ENCODE data around the gene THG1L.

THG1L gene

DNA sequence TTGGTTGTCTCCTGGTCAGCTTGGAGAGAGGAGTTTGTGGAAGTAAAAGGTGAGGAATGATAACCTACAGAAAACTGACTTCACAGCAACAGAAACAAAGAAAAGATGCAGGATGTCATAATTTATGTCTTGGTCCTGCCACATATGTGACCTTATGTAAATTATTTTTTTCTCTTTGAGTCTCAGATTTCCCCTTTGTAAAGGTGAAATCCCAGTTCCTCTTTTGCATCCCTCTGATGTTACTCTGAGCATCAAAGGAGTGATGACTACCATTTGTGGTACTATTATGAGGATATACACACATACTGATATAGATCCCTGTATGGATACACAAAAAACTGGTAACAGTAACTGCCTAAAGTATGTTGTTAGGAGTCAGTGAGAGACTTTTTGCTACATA lies 1.4 kb upstream of the THG1L start:
- no peak for DNase-seq

DNA sequence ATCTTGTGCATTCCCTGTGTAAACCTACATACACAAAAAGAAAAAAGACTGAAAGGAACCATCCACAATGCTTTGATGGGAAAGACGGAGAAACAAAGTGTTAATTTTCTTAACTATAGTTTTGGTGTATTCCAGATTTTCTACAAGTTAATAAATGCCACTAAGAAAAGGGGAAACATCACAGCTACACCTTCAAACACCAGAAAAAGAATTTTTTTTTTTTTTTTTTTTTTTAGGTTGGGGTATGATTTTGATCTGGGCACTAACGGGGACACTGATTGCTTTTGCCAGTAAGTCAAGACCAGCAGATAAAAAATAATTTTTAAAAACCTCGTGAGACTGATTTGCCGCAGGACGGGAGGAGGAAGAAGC lies 334 bp upstream of the THG1L start:
- DNase-seq = no peak

DNA sequence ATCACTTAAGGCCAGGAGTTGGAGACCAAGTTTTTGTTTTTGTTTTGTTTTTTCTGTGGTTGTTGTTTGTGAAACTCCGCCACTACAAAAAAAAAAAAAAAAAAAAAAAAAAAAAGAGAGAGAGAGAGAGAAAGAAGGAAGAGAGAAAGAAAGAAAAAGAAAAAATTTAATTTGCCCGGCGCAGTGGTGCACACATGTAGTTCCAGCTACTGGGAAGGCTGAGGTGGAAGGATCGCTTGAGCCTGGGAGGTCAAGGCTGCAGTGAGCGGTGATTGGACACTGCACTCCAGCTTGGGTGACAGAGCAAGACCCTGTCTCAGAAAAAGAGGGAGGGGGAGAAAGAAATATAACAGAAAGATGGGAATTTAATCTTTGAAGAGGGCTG lies 902 bp downstream of the THG1L start:
- no peak for DNase-seq

DNA sequence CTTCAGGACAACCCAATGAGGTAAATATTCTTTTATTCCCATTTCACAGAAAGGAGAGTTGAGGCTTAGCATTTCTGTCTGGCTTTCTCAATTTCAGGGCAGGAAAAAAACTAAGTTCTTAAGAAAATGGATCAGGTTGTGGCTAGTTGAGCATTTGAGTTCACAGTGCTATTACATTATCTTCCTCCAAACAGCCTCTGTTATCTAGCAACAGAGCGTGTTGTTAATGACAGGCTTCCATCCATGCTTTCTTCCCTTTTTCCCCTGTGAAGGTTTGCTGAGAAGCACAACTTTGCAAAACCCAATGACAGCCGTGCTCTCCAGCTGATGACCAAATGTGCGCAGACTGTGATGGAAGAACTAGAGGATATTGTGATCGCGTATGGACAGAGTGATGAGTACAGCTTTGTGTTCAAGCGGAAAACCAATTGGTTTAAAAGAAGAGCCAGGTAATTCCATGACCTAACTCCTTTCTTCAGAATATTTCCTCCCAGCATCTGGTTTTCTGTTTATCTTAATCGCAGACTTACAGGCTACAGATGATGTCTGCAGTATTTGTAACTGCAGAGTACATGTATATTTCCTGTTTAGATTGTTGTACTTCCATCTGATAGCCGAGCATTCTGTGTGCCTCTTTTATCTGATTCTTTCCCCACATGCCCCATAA lies 1.5 kb downstream of the THG1L start:
- no peak for DNase-seq

DNA sequence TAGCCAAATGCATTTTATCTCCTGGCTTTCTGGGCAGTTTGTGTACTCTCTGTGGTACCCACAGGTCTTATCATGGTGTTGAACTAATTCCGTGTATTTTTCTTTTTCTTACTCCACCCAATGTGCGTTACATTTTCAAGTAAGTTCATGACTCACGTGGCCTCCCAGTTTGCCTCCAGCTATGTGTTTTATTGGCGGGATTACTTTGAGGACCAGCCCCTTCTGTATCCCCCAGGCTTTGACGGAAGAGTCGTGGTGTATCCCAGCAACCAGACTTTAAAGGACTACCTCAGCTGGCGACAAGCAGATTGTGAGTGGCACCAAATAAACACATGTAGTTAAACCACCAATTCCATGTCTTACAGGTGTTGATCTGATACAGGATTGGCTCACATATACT lies 3.2 kb downstream of the THG1L start:
- no peak for DNase-seq

DNA sequence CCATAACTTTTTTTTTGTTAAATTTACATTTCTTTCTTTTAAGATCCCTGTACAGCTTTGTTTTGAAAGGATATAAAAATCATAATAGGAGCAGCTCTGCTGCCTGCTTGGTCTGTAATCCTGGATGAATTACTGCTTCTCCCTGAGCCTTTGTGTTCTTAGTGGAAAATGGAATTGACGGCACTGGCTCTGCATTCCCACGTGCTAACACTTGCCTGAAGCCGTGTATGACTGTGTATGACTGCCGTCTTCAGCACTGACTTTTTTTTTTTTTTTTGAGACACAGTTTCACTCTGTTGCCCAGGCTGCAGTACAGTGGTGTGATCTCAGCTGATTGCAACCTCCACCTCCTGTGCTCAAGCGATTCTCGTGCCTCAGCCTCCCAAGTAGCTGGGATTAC lies 4.8 kb downstream of the THG1L start:
- DNase-seq = no peak

DNA sequence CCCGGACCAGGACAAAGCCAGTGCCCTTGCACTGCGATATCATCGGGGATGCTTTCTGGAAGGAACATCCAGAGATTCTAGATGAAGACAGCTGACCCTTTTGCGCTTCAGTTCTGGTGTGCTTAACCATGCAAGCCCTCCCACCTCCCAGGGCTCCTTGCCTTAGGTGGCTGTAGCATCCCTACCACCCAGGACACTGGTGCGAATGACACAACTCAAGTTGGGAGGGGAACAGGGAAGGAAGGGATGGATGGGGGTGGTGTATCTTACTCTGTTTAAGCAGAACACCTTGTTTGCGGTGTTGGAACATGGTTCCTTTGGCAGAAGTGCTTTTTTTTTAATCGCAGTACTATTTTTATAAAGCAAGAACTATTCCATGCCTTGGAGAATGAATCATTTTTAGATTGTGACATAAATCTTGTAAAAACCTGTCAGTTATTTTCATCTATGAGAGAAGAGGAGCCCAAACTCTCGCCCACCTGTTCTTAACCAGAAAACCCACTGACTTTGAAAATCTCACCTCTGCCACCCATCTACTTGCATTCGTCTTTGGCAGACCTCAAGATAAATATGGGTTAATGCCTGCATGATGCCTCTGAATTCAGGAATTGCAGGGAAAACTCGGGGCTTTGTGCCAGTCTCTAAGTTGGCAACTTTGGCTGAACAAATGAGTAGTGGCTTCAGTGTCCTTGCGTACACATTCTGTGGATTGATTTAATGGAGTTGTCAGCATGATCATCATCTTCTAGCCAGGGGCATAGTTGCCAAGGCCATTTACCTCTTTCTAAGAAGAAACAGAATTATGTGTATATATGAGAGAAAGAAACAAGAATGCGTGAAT lies 8.4 kb downstream of the THG1L start:
- no peak for DNase-seq

DNA sequence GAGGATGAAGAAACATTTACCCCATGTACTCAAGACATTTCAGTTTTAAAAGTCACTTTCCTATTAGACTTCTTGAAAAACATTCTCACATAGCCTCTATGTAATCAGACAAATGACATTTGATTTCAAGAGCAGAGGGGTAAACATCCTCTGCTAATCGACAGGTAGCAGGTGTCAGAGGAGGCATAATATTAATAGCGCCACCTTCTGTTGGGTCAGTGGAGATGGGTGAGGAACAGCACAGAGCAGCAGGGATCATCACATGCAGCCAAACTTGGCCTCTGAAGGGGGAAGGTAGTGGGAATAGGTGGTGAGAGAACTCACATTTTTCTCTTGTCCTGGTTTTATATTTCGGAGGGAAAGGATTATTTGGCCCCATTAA lies 9.0 kb downstream of the THG1L start:
- no peak for DNase-seq

DNA sequence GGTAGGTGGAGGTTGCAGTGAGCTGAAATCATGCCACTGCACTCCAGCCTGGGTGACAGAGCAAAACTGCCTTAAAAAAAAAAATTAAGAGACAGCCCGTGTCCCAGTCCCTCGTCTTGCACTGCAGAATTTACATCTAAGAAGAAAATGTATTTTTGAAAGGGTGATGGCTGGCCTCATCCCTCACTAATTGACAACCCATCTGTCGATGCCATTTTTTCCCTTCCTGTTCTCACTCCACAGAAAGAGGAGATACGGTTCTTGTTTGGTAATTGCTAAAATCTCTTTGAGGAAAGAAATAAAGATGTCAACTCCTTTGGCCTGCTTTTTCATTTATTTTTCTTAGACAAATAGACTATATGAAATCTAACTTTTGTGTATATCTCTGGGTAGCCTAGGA lies 9.9 kb downstream of the THG1L start:
- DNase-seq = no peak

DNA sequence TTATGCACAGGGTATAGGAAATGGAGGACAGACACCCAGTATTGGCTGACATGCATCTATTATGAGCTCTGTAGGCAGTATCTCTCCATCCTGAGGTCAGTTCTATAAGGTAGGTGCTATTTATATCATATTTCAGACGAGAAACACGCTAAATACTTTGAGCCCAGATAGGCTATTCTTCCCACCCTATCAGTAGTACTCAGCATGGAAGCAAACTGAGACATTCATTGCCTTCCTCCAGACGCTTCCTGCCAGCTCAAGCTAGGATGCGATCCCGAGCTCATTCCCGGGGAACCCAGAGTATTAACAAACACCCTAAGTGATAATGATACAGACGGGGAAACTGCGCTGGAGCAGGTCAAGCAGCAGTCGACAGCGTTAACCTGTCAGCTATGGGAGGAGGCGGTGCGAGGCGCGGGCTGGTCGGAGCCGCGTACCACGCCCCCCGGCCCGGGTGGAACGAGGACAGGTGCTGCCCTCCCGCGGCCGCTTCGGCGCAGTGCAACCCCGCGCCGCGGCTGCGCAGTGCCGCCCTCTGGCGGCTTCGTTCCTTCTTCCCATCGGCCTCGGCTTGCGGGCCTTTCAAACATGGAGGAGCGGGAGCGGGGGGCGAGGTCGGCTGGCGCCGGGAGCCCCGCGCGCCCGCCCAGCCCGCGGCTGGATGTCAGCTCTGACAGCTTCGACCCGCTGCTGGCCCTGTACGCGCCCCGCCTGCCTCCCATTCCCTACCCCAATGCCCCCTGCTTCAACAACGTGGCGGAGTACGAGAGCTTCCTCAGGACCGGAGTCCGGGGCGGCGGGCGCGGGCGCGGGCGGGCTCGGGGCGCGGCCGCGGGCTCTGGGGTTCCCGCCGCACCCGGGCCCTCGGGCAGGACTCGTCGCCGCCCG lies 12.2 kb downstream of the THG1L start, which contains the start of gene LSM11:
Gene LSM11, plus strand, starts transcription at position 550 of the 888 bp plus-strand sequence. Its CDS starts 39 bp downstream, at position 589.
- peak; percentile 80 for DNase-seq

DNA sequence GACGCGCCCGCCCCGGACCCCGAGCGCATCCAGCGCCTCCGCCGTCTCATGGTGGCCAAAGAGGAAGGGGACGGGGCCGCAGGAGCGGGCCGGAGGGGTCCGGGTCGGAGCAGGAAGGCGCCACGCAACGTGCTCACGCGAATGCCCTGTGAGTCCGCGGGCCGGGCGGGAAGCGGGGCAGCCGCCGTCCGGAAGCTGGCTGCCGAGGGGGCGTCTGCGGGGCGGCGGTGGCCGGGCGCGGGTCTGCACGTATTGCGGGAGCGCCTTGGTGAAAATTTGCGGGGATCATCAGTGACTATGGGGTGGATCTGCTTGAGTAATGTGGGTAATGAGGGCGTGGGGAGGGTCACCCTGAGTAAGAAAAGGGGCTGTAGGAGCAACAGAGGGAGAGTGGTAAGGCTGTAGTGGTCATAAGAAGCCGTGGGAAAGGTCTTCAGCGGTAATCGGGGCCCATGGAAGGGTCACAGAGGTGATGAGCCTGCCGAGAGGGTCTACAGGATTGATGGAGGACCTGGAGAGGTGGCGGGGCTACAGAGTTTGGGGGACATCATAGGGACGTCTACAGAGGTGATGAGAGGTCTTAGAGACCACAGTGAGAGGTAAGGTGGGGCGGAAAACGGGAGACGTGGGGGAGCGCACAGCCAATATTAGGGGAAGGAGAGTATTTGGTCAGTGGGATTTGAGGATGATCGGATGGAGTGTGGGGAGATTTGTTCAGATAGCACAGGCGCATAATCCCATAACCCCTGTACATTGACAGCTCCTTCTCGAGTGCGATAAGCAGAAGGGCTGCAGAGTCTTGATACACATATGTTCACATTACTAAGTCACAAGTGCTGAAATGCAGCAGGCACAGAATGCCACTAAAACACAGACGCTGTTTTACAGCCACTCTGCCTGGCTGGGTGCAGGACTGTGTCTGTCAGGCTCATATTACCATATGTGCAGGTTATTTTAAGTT lies 13.1 kb downstream of the THG1L start:
- no peak for DNase-seq

DNA sequence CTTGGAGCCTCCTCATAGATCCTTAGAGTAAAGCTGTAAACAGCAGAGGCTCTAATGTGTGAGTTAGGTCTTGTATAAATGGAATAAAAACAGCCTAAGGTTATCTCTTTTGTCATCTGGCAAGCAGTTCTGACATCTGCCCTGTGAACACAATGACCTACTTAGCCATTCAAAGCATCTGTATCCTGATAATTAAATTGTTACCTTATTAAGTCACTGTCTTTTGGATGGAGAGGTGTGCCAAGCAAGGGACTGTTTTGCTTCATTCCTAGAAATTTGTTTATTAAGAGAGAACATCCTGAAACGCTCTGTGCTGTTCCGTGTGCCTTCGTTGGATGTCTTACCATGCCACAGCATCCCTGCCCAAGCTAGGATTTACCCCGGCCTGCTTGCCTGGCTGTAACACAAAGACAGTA lies 13.8 kb downstream of the THG1L start:
- DNase-seq = no peak

DNA sequence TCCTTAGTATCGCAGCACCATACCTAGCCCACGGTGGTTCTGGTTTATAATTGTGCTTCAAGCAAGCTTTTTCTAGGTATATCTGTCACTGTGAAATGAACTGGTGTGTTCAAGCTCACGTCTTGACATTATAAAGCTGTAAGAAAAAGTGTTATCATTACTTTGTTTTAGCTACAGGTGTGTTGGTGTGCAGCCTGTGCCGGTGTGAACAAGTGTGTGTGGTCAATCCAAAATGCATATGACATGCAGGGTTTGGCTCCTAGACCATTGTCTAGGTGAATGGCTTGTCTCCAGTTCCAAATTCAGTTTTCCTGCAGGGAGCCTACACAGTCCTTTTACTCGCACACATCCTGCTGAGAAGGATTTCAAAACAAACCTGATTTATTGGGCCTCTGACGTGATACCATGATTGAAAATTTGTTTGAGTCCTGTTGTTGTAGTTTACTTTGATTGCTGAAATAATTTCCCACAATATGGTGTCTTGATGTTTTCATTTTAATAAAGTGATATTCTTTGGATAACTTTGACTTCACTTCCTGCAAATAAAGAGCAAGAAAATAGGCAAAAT lies 16.0 kb downstream of the THG1L start:
- no peak for DNase-seq

DNA sequence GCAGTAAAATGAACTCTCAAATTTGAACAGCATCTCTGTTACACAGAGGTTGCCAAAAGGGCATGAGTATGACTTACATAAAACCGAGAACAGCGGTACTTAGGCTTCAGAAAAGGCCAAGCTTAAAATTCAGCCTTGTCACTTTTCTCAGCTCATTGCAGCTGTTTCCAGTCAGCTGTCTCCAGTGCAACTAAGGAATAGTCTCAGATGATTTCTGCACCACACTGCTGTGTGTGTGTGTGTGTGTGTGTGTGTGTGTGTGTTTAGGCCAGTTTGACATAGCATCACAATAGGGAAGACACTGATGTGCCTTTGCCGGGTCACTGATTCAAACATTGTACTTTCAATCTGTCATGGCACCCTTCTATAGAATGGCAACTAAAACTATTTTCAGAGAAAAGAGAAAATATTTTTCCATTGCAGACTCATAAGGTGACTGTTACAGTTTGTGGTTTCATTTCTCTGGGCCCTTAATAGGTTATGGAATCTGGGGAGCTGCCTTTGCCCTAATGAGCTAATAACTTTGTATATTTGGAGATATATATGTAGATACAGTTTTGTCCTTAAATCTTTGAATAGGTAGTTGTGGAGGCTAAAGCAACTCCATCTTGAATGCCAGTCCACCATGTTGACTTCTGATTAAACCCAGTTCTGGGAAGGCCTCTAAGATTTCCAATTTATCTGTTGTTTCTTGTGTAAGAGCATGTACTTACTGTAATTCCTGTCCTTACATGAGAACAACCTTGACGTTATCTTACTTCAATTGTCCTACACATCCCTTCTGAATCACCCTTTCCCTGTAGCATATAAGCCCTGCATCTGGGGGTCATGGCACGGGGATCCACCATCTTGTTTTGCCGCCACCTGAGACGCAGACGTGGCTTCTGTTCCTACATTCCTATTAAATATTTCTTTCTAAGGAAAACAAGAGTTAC lies 16.8 kb downstream of the THG1L start:
- no peak for DNase-seq

DNA sequence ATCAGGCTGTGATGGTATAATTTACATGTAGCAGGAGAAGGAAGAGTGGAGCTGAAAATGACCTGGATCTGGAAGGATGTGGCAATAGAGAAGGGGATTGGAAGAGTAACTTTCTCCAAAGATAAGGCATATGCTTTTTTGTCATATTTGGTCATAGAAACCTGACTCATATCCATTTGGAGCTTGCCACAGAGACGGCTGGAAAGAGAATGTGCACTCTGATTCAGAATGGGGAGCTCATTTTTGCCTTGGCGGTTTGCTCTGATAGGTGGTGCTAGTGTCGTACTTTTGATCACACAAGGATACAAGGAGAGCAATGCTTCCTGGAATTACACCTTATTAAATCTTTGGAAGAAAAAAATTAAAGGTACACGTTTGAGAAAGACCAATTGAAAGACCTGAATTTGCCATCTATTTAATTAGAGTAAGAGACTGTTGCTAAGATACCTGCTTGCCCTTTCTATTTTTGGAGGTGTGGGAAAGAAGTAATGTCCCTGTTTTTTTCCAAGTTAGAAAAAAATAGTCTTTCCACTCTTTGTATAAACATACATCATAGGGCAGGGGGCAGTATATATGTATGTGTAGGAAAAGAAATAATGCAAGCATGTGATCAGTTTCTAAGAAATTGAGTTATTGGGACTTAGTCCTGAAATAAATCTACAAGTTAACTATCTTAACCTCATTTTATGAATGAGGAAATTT lies 17.7 kb downstream of the THG1L start:
- DNase-seq = no peak

DNA sequence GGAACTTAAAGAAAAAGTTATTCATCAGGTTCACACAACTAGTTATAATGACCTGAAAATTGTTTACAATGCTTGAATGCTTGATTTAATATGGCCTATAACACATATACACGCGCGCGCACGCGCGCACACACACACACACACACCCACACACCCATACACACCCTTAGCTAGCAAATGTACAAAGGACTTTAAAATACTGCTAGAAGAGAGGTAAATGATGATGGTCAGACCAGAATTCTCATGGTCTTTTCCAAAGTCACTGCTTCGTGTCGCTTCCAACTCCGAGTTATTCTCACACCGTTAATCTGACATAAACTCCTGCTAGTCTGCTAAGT lies 18.2 kb downstream of the THG1L start:
- no peak for DNase-seq

DNA sequence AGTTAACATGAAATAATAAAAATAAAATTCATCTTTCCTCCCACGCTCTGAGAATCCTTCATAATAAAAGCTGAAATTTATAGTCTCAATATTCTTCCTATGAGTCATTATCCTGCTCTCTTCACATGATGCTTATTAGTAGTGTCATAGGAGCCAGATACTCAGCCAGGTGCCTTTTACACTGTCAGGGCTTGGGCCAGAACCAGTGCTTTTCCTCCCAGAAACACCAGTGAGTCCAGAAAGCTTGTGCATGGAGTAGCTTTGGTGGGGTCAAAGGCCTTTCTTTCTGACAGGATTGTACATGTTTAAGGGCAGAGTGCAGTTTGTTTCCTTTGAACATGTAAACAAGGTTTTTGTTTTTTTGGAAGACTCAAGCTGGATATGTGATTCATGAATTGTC lies 19.1 kb downstream of the THG1L start:
- no peak for DNase-seq

DNA sequence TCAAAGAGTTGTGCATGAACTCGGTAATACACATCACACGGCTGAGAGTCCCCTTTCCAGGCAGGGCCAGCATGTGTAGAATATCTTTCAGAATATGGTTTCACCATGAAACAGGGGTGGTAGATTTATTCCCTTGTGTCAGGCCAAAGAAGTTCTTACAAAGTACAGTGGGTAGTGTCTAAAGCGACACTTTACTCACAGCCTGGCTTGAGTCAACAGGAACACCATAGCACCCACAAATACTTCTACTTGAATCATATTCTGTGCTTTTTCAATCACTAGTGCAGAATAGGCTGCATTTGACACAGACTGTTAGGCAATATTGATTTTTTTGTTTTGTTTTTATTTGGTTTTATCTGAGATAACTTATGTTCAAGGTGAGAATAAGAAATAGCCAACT lies 24.9 kb downstream of the THG1L start:
- DNase-seq = no peak

DNA sequence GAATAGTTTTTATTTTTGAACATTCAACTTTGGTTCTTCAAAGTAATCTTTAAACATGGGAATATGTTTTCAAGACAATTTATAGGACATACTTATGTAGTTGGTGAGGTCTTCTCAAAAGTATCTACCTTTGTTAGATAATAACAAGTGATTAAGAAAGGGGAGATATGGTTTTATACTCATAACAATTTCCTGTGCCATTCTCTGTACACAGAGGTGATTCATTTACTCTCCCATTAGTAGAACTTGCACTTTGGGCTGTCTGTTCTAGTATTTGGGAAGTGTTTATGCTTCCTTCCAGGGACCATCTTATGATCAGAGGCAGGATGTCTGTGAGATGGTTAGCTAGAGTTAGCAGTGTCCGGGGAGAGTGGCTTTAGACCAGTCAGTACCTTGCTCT lies 27.5 kb downstream of the THG1L start:
- no peak for DNase-seq

All from NCI-H2029 (cell line).